D341Med (cell line): ENCODE data around the gene SBF2.

Experiments
- DNase-seq: peaks from one replicate; pipeline ENCODE4 v3.0.0; 2012; ENCODE audit warnings: low spot score

Gene SBF2

DNA sequence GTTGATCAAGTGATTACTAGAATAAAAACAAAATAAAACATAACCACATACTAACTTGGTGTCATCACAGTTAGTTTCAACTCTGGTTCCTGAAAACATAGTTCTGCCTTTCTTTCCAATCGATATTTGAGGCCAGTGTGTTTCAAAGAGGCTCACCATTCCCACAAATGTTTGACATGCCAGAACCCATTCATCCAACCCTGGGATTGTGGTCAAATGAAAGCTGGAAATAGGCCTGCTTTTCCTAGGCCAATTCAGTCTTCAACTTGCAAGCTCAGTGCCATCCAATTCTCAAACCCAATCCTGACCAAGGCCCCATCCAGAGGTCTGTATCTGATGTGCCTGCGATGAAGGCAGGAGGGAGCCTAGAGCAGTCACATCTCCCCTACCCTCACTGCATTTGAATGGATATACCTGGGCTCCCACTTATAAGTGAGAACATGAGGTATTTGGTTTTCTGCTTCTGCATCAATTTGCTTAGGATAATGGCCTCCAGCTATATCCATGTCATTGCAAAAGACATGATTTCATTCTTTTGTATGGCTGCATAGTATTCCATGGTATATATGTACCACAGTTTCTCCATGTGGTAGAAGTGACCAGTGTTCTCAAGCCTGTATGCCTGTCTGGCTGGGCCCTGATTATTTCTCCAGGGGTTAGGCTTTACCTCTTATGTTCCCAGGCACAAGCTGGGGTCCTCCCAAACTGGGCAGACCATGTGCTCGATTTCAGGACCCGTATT, 486.9 kb downstream of the SBF2 start:
- DNase-seq: no peak

DNA sequence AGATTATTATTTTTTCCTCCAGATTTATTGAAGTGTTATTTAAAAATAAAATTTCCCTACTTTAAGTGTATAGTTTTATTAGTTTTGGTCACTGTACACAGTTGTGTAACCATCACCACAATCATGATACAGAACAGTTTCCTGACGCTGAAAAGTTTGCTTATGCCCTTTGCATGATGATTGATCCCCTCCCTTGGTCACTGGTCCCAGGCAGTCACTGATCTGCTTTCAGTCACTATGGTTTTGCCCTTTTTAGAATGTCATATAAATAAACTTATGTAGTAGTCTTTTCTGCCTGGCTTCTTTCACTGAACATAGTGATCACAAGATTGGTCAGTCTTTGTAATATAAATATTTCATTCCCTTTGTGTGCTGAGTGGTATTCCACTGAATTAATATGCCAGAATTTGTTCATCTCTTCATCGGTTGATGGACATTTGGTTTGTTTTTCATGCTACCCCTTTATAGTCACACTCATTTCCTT, 489.6 kb downstream of the SBF2 start:
- DNase-seq: no peak

DNA sequence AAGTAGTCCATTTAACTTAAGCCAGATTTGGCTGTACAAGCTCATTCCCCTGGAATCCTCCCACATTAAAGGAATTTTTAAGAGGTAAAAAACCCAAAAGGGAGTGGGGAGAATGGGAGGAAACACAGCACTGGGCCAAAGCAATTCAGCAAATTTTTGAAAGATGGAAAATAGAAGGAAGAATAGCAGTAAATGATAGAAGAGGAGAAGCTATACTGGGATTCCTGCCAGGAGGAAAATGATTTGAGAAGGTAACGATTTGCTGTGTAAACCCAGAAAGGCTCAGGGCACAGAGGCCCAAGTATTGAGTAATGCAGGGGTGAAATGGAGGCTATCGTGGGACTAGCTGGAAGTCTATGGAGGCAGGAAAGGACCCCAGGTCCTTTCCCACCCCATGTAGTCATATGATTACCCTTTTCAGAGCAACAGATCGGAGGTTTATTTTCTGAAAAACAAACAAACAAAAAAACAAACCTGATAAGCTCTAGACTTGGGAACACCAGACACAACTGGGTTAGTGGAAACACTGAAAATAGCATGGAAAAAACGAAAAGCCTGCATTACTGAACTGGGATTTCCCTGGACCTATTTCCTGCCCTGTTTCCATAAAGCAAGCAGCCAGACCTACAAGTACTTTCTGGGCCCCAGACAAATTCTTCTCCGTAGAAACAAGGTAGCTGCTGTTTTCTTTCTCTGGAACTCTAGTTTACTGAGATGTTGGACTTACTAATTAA, 490.2 kb downstream of the SBF2 start:
- DNase-seq: no peak

DNA sequence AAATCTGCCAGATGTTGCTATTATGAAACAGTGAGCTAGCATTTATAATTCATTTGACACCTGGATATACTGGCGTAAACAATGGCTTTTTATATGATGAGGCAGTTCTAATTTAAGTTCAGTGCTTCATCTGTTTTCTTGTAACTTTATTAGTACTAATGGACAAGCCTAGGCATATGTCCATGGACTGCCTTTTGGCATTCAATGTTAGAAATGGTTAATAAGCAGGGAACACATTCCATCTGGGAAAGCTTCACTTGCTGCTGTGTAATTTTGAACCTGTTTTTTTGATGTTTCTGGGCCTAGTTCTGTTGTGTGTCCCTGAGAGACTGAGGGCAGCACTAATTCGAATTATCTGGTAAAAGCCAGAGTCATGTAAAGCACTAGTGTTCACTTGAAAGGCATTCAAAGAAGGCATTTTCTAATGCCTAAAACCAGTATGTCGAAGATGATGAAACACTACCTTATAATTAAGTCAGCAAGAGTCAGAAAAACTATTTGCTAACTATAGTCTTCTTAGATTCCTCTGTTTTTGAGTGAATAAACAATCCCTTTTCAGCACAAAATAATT, 491.6 kb downstream of the SBF2 start:
- no peak for DNase-seq

DNA sequence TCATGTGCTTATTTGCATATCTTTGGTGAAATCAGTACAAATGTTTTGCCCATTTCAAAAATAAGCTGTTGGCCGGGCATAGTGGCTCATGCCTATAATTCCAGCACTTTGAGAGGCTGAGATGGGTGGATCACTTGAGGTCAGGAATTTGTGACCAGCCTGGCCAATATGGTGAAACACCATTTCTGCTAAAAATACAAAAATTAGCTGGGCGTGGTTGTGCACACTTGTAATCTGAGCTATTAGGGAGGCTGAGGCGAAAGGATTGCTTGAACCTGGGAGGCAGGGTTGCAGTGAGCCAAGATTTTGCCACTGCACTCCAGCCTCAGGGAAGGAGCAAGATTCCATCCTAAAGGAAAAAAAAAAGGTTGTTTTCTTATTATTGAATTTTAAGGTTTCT, 494.1 kb downstream of the SBF2 start:
- no peak for DNase-seq

DNA sequence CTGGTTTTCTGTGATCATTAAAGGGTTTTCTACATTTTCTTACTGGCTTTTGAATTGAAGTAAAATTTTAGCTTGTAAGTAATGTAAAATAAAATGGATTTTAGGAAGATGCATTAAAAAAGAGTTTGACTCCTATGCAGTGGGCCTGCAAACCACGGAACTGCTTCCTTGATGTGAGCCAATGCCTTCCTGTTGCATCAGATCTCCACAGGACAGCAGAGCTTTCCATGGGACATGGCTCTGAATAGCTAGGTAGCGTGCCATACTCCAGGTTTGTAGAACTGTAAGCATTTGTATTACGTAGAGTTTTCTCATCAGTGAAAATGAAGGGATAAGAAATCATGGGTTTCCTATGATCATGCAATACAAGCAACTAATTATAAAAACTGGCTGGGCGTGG, 496.7 kb downstream of the SBF2 start:
- DNase-seq: no peak

DNA sequence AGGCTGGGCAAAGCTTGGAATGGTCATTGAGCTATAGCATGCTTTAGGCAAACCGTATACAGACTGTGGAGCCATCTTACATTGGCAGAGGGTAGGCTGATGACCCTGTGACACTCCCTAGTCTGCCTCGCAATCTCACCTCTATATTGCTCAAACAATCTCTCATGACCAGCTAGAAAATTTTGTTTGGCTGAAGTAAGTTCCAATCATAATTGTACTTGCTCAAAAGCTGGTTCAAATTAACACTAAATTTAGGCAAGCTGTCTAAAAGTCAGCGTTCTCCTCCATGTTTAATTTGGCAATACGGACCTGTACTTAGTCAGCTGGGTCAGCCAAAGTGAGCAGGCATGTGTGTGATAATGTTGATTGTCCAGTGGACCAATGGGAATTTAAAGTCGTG, 497.2 kb downstream of the SBF2 start:
- DNase-seq: no peak

DNA sequence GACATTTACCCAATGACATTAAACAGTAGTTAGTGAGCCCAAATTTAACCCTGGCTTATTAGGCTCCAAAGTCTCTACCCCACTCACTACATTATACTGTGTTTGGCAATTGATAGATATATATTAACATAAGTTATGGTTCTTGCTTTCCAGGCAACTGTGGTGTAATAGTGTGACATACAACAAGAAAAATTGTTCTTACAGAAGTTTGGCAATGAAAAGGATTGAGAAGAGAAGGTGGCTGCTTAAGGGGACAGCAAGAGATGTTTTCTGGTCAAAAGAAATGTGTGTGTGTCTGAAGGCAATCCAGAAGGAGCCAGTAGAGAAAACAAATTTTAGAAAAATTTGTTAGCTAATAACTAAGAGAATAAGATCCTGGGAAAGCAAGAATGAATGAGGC, 497.8 kb downstream of the SBF2 start:
- no peak for DNase-seq

DNA sequence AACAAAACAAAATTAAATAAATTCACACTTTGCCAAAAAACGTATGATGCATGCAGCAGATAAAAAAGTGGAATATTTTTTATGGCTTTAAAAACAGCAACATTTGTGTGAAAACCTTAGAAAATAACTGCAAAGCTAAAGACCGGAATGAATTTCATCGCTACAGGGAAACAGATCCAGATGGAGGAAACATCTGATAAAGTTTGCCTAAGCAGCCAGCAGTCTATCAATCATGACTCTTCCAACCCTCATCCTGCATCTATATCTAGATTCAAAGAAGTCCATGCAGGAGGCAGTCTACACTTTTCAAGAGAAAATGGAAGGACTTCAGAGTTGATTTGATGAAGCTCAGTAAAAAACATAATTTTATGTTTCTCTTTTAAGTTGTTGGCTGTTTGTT, 503.3 kb downstream of the SBF2 start:
- no peak for DNase-seq

DNA sequence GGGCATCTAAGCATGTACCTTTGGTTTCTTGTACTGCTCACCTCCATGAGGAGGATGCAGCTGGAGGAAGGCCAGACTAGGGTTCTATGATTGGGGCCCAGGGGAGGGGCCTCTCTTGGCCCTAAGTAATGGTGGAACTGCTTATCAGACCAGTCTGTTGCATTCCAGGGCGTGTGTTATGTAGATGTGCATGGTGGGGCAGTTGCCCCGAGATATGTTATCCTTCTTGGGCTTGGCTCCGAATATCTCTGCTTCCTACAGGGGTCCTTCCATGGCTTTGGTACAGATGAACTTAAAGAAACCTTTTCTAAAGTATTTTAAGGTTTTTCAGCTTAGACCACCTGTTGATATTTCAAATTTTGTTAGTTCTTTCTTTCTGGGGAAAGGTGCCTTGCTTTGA, 504.1 kb downstream of the SBF2 start:
- no peak for DNase-seq

DNA sequence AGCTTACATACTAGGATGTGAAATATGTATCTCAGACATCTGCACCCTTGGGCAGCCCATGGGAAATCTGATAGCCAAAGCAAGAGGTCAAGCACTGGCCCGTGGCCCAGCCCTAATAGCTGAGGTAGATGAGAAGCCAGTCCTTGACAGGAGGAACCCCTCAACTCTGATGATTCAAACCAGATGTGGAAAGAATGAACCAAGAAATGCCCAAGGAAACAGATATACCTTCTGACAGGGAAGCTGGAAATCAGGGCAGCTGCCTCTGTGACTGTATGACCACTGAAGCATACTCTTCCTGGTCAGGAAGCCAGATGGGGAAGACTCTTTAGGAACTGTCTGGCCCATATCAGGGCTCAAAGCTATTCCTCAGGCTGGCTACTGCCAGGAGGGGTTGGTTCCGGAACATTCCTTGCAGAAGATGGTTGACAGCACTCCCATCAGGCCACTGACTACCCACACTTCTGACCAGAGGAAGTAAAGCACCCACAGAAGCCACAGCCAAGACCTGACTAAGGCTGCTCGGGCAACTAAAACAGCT, 506.0 kb downstream of the SBF2 start:
- DNase-seq: no peak

DNA sequence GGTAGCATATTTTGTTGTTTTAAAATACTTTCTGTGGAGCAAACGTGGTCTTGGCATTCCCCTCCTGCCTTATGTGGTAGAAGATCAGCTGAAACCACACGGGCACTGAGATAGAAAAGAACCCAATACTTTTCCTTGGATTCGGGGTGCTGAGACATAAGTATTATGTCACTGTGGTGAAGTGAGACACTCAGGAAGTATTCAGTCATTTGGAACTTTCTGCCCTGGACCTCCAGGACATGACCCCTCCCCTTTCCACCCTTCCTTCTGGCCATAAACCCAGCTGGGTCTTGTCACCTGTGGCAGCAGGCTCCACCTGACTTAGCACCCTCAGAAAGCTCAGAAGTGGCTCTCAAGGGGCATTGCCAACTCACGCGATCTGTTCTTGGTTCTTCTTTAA, 506.8 kb downstream of the SBF2 start:
- no peak for DNase-seq

DNA sequence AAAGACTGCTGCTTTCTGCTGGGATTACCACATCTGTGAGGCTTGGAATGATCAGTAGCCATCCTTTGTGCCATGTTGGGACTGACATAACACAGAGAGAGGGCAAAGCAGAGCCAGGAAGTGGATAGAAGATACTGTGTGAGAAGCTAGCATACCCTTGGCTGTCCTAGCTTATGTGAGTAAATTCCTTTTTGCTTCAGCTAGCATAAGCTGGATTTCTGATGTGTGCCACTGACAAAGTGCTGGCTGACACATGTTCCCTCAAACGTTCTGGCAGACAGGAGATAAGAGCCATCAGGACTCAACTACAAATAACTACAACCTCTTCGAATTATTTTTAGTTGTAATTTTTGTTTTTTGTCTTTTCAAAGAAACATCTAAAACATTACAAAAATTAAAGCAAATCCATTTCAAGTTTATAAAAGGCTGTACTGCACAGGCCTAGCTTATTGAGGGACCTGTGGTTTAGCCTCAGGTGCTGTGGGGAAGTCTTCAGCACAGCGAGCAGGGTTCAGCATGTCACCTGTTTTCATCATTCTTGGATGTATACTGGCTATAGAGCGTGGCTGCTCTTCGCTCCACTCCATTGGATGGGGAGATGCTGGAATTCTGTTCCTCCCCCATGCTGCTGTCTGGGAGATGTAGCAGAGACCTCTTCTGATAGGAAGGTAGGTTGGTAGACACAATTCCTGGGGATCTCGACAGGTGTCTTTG, 509.3 kb downstream of the SBF2 start:
- DNase-seq: no peak

DNA sequence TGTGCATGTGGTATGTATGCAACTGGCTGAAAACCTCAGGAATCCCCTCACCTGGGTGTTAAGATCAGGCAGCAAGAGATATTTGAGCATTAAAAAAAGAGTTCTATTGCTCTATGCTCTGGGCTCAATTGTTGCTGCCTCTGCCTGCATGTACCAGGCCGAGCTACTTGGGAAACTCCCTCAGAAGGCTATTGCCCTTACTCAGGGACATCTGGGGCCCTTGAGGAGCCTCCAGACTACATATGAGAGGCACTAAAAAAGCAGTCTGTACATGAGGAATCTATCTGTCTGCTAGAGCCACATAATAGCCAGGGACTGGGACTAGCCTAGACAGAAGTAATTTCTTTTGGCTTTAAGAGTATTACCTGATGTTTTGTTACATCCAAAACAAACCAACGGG, 510.0 kb downstream of the SBF2 start:
- DNase-seq: no peak

DNA sequence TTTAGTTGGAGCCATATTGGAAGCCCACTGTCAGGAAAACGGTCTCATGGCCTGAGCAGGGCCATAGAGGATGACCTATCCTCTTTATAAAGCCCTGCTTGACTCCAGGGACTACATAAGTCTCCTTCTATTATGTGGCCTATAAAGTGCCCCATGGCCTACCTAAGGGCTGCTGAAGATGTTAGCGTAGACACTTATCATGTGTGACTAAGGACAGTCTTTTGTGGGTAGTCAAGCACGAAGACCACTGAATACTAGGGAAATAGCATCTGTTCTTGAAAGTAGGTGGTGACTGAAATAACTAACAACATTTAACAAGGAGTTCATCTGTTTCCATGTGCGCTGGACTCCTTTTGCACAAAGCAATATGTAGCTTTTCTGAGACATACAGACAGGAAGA, 513.1 kb downstream of the SBF2 start:
- DNase-seq: no peak

DNA sequence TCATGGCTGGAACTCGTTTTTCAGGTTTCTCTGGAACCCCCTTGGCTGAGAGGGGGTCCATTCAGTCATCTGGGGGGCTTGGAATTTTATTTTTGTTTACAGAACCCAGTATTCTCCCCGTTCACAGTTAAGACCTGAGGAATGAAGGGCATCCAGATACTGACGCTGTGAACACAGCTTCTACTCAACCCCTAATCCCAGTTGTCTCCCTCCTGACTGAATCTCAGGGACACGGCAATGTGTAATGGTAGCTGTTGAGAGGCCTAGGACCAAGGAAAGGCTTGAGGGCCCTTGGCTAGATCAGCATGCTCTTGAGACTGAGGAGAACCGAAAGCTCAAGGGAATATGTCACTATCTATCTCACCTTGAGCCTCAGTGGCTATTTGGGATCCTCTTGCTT, 516.5 kb downstream of the SBF2 start:
- no peak for DNase-seq

DNA sequence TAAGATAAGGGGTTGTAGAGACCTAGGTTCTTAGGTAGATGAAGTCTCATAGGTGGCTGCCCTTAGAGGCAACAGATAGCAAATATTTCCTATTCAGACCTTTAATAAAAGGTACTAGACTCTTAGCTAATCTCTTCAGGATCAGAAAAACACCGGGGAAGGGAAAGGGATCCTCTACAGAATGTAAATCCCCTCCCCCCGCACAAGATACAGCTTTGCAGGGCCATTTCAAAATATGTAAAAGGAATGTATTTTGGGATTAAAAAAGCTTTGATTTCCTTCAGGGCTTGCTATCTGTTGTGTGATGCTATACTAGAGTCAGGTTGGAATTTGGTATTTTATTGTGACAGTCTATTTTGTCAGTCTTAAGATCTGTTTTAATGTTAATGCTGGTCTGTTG, 517.0 kb downstream of the SBF2 start:
- no peak for DNase-seq

DNA sequence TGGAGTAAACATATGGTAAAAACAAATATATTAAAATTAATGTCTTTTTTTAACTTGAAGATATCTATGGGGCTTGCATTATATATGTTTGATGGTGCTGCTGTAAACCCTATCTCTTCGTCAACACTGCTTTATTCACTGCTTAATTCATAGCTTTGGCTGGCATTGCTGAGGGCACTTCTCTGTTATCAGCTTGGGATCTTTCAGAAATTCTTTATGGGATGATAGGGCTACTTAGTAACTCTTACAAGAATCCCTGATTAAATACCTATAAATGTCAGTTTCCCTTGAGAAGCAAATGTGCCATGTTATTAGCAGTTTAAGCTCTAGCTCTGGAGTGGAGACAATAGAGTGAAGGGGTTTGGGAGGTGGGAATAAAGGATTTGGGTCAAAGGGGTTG, 517.8 kb downstream of the SBF2 start:
- no peak for DNase-seq

DNA sequence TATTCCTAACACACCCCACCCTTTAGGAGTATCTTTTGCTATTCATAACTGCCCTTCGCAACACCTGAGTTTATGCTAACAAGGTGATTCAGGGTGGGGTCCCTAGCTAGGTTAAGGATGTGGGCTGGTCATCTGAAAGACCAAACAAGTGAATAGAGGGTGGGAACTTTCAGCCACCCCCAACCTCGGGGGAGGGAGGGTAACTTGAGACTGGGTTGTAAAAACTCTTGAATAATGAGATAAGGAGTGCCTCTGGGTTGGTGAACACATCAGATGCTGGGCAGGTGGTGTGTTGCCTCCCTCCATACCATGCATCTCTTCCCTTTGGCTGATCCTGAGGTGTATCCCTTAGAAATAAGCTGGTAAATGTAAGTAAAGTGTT, 518.6 kb downstream of the SBF2 start:
- no peak for DNase-seq

DNA sequence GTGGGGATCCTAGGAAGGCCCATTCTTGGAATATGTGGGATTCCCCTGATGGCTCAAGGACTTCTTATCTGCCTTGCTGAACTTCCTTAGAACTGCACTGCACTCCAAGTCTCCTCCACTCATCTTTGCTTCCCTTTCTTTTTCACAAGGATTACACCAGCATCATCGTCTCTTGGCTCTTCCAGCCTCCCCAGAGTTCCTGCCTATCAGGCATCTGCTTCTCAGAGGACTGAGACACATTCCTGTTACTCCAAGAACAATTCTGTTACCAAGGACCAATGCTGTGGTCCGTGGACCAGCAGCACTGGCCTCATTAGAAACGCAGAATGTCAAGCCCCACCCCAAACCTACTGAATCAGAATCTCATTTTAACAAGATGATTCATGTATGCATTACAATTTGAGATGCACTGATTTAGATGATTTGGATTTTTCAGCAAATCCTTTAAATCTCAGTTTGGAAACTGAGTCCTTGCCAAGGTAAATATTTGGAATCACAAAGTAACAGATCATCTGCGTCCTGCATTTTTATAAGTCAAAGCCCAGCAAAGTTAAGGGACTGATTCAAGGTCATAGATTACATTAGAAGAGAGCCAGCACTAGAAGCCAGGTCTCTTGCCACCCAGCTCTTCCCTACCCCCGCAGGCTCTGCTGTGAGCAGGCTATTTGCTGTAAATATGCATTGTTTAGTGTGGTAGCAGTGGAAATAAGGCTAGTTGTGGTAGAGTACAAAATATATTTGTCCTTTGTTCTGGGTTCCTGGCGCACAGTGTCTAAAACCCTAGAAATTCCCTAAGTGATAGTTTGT, 519.2 kb downstream of the SBF2 start:
- DNase-seq: no peak

DNA sequence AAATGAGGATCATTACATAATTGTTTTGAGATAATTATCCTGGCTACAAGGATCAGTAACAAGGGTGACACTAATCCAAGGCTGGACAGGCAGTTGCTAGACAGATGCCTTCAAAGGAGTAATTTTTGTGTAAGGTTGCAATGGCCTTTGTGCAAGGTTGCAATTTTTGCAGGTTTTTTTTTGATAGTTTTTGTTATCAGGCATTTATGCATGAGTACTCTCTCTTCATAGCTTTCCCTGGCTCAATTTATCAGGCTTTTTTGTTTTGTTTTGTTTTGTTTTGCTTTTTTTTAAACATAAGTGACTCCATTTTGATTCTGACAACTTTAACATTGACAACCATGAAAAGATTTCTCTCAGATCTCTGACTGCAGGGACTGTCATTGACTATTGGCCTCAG, 519.9 kb downstream of the SBF2 start:
- no peak for DNase-seq

DNA sequence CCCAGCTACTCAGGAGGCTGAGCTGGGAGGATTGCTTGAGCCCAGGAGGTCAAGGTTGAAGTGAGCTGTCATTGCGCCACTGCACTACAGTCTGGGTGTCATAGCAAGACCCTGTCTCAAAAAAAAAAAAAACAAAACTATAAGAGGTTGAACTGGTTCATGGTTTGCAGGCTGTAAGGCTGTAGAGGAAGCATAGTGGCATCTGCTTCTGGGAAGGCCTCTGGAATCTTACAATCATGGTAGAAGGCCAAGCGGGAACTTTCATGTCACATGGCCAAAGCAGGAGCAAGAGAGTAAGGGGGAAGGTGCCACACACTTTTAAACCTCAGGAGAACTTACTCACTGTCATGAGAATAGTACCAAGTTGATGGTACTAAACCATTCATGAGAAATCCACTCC, 520.5 kb downstream of the SBF2 start:
- DNase-seq: no peak
